GM04503 (cell line): Measurements from ENCODE around the gene BTN3A1.
"Not testable (repeated sequence)": the region's sequence is repeated elsewhere in the genome, so short reads cannot be mapped to it uniquely, and the experiment has no call there.

Experiments
- DNase-seq: peaks from one replicate; pipeline ENCODE4 v3.0.0-alpha.2; 2012; ENCODE audit warnings: low read depth

The BTN3A1 gene

DNA sequence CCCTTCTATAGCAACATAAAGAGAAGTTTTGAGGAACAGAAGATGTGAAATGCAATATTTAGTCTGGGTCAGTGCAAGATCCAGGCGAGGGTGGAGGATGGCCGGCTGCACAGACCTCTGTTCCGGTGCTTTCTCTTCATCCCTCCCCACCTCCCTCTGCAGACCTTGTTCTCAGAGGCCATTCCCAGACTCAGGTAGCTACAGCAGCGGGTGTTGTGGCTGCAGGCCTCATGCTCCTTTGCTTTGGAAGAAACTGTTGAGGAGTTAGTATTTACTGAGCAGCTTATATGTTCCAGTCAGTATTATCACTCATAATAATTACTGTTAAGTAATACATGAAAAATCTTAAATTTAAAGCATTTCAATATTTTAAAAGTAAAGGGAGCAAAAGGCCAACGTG is 39.9 kb downstream of the BTN3A1 start:
- DNase-seq = no peak

DNA sequence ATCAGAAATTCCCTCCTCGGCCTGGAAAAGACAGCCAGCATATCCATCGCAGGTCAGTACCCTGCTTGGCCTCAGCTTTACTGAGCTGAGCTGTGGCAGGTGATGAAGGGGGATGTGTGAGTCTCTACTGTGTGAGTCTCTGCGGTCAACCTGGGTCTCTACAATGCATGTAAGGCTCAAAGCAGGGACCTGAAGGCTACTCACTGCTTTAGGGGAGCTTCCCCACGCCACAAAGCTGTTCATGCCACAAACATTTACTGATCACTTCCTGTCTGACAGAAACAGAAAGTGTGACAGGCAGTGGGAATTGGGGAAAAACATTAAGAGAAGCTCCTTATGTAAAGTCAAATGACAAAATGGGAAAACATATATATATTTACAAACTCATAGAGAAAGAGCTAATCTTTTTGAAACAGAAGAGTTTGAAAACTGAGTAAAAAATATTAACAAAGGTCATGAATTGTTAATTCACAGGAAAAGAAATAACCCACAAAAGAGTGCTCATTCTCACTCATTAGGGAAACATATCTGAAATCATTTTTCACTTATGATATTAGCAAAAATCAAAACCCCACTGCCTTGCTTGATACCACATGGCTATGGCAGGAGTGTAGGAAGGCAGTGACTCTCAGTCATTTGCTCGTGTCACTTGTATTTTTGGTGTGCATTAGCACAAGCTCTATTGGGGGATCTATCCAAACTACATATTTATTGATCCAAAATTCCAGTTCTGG is 44.0 kb downstream of the BTN3A1 start:
- no peak for DNase-seq

DNA sequence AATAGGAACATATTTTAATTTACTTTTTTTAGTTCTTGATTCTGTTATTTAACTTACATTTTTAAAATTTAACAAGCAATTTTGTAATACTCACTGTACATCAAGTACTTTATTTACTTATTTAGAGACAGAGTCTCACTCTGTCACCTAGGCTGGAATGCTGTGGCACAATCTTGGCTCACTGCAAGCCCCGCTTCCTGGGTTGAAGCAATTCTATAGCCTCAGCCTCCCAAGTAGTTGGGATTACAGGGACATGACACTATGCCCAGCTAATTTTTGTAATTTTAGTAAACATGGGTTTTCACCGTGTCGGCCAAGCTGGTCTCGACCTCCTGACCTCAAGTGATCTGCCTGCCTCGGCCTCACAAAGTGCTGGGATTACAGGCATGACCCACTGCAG is 45.2 kb downstream of the BTN3A1 start:
- no peak for DNase-seq

DNA sequence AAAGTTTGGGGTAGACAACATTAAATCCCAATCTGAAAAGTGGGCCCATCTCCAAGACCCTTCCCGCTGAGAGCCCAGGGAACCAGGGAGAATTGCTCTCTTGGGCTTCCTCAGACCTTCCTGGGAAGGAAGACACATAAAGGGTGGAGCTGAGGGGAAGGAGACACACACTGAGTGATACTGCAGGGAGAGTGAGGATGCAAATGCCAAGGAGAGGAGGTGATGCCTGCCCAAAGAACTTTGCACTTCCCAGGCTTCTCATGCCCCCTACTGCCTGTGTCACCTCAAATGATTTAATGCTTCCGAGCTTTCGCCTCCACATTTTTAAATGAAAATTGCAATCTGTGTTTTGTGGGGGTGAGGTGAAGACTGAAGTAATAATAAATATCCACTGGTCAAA is 48.2 kb downstream of the BTN3A1 start:
- no peak for DNase-seq

DNA sequence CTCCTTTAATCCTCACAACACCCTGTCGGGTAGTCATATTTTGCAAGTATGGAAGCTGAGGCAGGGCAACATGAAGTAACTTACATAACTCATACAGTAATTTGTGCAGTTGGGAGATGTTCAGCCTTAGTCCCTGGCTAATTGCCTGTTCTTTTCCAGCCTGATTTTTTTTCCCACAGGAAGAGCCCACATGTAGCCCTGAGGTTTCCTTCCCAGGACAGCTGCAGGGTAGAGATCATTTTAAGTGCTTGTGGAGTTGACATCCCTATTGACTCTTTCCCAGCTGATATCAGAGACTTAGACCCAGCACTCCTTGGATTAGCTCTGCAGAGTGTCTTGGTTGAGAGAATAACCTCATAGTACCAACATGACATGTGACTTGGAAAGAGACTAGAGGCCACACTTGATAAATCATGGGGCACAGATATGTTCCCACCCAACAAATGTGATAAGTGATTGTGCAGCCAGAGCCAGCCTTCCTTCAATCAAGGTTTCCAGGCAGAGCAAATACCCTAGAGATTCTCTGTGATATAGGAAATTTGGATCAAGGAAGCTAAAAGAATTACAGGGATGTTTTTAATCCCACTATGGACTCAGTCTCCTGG is 50.7 kb downstream of the BTN3A1 start:
- no peak for DNase-seq

DNA sequence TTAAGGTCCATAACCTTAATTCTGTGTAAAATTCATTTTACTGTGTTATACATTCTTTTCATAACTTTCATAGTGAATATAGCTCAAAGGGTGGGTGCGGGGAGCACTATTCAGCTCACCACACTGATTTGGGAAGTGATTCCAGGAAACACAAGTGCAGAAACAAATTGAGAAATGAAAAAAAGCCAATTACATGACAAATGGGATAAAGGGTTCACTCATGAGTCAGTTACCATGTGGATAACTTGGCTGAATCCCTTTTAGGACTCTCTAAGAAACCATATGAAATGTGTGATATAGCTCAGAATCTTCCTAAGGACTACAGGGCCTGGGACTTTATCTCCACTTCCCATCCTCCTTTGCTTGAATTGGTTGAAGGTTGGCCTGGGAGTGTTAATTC is 52.6 kb downstream of the BTN3A1 start:
- DNase-seq = no peak

DNA sequence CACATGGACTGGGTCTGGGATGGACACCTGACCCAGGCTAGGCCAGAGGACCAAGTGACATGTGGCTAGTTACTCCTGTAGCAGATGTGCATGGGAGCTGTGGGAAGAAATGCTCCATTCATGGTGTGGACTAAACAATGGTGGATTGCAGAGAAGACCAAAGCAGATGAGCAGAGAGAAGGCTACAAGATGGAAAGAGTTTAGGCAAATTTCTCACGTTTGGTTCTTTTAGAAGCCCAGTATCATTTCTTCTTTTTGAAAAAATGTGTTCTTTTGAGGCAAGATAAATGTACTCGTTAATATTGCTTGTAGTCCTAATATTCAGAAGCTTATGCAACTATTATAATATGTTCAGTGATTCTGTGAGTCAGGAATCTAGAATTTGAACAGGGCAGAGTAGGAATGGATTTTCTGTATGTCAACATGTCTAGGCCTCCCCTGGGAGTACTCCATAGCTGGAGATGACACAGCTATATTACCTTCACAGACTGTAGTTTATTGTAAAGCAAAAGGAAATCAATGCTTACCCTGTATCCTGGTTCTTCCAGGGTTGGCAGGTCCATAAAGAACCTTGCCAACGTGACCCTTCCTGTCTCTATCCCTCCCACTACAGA is 53.4 kb downstream of the BTN3A1 start:
- no peak for DNase-seq

DNA sequence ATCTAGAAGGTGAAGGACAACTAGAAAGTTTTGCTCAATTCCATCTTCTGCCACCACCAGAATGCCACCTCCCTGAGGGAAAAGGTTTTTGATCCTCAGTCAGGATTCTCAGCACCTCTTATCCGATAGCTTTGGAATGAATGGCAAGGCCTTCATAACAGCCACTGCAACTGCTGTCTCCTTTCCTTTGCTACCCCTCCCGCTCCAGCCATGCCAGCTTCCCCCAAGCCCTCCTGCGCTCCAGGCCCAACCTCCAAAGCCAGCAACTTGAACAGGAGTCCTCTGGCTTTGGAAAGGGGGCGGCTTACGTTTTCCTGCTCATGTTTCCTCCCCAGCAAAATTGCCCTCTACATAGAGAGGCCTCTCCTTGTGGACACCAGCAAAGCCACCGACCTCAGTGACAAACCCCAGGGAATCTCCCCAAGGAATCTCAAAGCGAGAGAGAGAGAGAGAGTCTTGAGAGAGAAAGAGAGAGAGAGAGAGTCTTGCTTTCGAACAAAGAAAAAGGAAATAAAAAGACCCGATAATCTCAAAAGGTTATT is 55.3 kb downstream of the BTN3A1 start:
- no peak for DNase-seq

DNA sequence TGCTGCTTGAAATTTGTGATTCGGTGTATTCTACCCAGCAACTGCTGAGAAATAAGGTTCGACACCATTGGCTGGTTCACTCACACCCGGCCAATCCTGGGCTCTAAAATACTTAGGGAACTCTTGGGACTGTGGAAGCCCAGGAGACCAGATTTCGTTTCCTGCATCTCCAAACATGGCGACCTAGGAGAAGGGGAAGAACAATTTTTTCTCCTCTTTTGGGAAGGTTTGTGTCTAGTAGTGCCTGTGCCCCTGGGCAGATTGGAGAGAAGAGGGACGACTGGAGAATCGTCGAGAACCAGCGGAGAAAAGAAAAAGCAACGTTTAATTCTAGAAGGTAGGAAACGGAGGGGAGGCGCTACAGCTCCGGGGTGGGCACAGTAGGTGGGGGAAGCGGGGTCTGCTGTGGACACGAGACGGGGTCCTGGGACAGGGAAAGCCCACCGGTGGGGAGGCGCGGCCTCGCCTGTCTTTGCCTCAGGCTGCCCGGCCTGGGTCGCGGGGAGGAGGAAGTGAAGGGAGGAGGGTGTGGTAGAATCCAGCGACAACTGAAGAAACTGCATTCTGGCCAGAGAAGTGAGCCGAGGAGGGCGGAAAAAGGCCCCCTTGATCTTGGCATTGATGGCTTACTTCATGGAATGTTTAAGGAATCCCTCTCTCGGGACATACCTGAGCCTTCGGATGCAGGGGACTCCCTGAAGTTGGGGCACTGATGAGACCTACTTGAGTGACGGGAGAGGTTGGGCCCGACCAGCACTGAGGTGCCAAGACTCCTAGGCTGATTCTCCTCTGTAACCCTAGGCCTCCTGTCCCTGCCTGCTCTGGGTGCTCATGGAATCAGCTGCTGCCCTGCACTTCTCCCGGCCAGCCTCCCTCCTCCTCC is 56.0 kb downstream of the BTN3A1 start, which contains the start of gene BTN2A1:
Gene BTN2A1 (plus strand): TSS at position 150 of the 883 bp plus-strand sequence. CDS start 682 bp downstream, at position 832.
- peak; percentile 85 for DNase-seq

DNA sequence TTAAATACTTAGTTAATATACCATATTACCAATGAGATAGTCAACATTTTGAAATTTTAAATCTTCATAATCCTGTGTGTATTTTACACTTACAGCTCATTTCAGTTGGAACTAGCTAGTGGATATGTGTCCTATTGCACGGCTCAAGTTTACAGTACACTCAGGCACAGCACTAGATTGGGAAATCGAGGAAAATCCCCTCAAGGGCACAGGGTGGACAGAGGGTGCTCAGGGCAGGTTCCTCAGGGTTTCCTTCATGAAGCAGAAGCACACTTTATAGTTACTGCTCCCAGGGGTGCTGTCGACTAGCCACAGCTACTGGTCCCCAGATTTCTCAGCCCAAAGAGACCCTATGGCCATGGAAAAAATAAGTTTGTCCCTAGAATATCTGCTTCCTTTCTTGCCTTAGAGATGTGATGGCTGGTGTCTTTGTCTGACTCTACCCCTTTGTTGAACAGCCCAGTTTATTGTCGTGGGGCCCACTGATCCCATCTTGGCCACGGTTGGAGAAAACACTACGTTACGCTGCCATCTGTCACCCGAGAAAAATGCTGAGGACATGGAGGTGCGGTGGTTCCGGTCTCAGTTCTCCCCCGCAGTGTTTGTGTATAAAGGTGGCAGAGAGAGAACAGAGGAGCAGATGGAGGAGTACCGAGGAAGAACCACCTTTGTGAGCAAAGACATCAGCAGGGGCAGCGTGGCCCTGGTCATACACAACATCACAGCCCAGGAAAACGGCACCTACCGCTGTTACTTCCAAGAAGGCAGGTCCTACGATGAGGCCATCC is 57.1 kb downstream of the BTN3A1 start:
- no peak for DNase-seq

DNA sequence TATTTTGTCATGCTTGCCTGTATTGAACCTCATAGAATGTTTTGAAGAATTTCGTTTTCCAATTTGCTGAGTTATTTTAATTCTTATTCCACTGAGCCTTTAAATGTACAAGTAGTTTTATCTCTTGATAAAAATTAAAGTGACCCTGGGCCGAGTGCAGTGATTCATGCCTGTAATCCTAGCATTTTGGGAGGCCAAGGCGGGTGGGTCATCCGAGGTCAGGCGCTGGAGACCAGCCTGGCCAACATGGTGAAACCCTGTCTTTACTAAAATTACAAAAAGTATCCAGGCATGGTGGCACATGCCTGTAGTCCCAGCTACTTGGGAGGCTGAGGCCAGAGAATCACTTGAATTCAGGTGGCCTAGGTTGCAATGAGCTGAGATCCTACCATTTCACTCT is 59.3 kb downstream of the BTN3A1 start:
- DNase-seq = not testable (repeated sequence)

DNA sequence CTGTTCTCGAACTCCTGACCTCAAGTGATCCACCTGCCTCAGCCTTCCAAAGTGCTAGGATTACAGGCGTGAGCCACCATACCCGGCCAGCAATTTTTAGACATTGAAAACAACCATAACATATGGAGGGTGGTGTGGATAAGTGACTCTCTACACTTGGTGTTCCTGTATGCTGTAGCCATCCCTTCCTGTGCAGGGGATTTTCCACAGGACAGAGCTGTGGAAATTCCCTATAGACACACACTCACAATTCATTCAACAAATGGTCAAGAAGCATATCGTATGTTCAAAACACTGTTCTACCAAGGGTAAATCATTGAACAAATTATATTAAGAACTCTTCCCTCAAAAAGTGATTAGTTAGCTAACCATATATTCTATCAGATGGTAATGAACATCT is 61.9 kb downstream of the BTN3A1 start:
- no peak for DNase-seq

DNA sequence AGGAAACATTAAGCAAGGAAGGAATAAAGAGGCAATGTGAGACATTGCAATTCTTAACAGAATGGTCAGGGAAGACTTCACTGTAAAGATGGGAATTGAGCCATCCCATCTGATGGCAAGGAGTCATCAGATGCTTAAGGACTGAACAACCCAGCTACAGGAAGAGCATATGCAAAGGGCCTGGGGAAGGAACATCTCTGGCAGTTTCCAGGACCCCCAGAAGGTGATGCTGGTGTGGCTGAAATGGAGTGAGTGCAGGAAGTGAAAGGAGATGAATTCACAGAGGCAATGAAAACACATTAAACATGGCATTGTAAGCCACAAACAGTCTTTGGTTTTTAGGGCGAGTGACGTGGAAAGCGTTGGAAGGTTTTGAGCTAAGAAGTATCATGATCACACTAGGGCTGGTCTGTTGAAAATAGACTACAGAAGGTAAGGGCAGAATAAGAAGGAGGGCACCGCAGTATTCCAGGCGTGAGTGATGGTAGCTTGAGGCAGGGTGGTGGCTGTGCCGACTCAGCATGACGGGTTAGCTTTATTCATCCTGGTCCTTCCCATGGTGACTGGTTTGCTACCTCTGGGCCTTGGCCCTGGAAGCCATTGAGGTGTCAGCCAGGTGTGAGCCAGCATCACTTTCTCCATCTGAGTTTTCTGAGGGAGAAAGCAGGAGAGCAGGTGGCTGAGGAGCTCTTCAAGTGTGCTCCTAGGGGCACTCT is 62.5 kb downstream of the BTN3A1 start:
- no peak for DNase-seq
